Measurements from ENCODE around the gene TFPI. TPM values are rescaled to one million over a fixed set of nuclear protein-coding genes. Genes with fewer than 3 reads are reported as not detected.

Gene TFPI
- total RNA-seq, 1 experiment from 2014 or later, result 29.1 TPM

DNA sequence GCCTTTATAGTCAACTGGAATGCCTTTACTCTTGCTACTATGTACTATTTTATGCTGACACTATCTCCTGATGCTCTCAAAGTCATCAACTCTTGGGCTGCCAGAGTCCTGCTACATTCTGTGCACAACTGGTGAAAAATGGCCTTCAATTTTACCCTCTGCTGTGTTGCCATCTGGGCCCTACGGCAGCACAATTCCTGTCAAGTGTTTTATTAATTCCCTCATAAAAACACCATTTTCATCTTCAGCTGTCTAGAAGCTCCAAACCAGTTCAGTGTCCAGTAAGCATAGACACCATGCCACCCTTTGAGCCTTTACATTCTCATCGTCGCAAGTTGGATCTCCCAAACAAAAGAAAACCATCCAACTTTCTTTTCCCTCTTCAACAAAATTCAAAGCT is 132.7 kb downstream of the TFPI start:
- Histone ChIP-seq H3K4me3 (replicated peaks in 1 of 2; ENCODE audit: low read depth in 1 of 2, low read length in 2 of 2) (no peak overlapping the region), H4K20me1 (ENCODE audit: insufficient read depth) (no peaks in the 10 kb centered on the region), H3K36me3 (ENCODE audit: control insufficient read depth in 1 of 2, insufficient read depth in 2 of 2, low read length in 2 of 2) (no peaks in the 10 kb centered on the region), H3K27me3 (ENCODE audit: insufficient read depth, low read length) (no peaks in the 10 kb centered on the region), H3K9me3 (ENCODE audit: control insufficient read depth in 1 of 2, insufficient read depth in 1 of 2, low read depth in 1 of 2, low read length in 2 of 2) (no peaks in the 10 kb centered on the region), H3K79me2 (ENCODE audit: insufficient read depth, low read length) (no peaks in the 10 kb centered on the region), H3K4me2 (ENCODE audit: low read length) (no peak overlapping the region), H3K9ac (ENCODE audit: low read length) (no peak overlapping the region), H2AFZ (ENCODE audit: low read depth, low read length, poor library complexity, severe bottlenecking) (no peak overlapping the region), H3K9me2 (ENCODE audit: insufficient read depth) (no peaks in the 10 kb centered on the region; the same call in 1 of the 2 replicates), H3K27ac (ENCODE audit: low read depth, low read length) (no peak overlapping the region), H3K4me1 (ENCODE audit: control insufficient read depth in 1 of 2, insufficient read depth in 2 of 2, low read length in 2 of 2) (peaks cover 0 to 4% of the 10 kb centered on the region in 2 experiments; a peak in 1 of 4 replicates)
- intact Hi-C loops (cut with micrococcal nuclease), result no loop called here
- TF ChIP-seq SP1 (IDR thresholded peaks at IDR 0.05; ENCODE audit: low read depth) (no peak), EGR1 (IDR thresholded peaks at IDR 0.05; ENCODE audit: low read depth) (no peak), MAX (IDR thresholded peaks at IDR 0.05) (no peak), EZH2 (IDR thresholded peaks at IDR 0.05) (no peak), SRF (IDR thresholded peaks at IDR 0.05; ENCODE audit: low read depth) (no peak), POLR2A (IDR thresholded peaks at IDR 0.05; ENCODE audit: borderline replicate concordance, extremely low read depth, insufficient read depth, insufficient read length) (no peak), POLR2AphosphoS5 (IDR thresholded peaks at IDR 0.05; ENCODE audit: low read depth, low read length) (no peak), SIN3A (IDR thresholded peaks at IDR 0.05; ENCODE audit: low read depth) (no peak), CTCF (IDR thresholded peaks at IDR 0.05 in 2 of 3, conservative IDR thresholded peaks at IDR 0.05 in 1 of 3; ENCODE audit: borderline replicate concordance in 1 of 3, insufficient read depth in 1 of 3, low read depth in 2 of 3, low read length in 2 of 3) (no peak), JUND (IDR thresholded peaks at IDR 0.05) (no peak), CEBPB (IDR thresholded peaks at IDR 0.05; ENCODE audit: low read depth) (no peak), EZH2phosphoT487 (IDR thresholded peaks at IDR 0.05; ENCODE audit: borderline replicate concordance) (no peak), ZFX (IDR thresholded peaks at IDR 0.05) (no peak), REST (IDR thresholded peaks at IDR 0.05; ENCODE audit: low read depth) (no peak), ZNF274 (IDR thresholded peaks at IDR 0.05; ENCODE audit: low read depth, low read length) (no peak), FOSL1 (IDR thresholded peaks at IDR 0.05; ENCODE audit: low read depth) (no peak)
- TF ChIP-seq, protein P1, sequence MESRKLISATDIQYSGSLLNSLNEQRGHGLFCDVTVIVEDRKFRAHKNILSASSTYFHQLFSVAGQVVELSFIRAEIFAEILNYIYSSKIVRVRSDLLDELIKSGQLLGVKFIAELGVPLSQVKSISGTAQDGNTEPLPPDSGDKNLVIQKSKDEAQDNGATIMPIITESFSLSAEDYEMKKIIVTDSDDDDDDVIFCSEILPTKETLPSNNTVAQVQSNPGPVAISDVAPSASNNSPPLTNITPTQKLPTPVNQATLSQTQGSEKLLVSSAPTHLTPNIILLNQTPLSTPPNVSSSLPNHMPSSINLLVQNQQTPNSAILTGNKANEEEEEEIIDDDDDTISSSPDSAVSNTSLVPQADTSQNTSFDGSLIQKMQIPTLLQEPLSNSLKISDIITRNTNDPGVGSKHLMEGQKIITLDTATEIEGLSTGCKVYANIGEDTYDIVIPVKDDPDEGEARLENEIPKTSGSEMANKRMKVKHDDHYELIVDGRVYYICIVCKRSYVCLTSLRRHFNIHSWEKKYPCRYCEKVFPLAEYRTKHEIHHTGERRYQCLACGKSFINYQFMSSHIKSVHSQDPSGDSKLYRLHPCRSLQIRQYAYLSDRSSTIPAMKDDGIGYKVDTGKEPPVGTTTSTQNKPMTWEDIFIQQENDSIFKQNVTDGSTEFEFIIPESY (IDR thresholded peaks at IDR 0.05; ENCODE audit: extremely low read depth, insufficient replicate concordance, low read length), result no peak
- no peak for DNase-seq (ENCODE audit: low read depth, low spot score)
- POLR2A ChIA-PET, result no interaction called here
- RAD21 ChIA-PET (ENCODE audit: low non-redundant PET in 1 of 2, low total read pairs in 2 of 2, uncharacterized antibody in 2 of 2, unreplicated experiment in 2 of 2), result no interaction called here
- no peak for ATAC-seq
- no TSS peak for BruUV-seq (replicated peaks)
- CTCF ChIA-PET, result no interaction called here

All from HCT116 (cell line).